Upper lobe of left lung (tissue), 6 donors: Measurements from ENCODE around the gene MX2. TPM values are rescaled to one million over a fixed set of nuclear protein-coding genes. Genes with fewer than 3 reads are reported as not detected.

ENCODE experiments used
- ATAC-seq, 2 donors: fragments of 200-7000 bp; cut with Tn5 transposase; one replicate each; pipeline ENCODE4 v1.9.1; 2022; ENCODE audit warnings: mild to moderate bottlenecking in 2 of 2, moderate library complexity in 2 of 2; ENCODE audit not compliant: low FRiP score in 2 of 2
- DNase-seq, 2 donors: peaks; one replicate each; pipeline ENCODE4 v3.0.0-alpha.2; 2019 to 2020
- H3K27ac ChIP-seq, 4 donors: fragments of 200-600 bp; sonication (generic); one replicate each; pipeline ENCODE4 v1.5.1; 2016 to 2019
- H3K27me3 ChIP-seq, 4 donors: fragments of 200-600 bp; sonication (generic); one replicate each; pipeline ENCODE4 v1.5.1; 2017 to 2019
- H3K36me3 ChIP-seq, 4 donors: fragments of 200-600 bp; sonication (generic); one replicate each; pipeline ENCODE4 v1.5.1; 2016 to 2019
- H3K4me1 ChIP-seq, 4 donors: fragments of 200-600 bp; sonication (generic); one replicate each; pipeline ENCODE4 v1.5.1; 2018 to 2019
- H3K4me3 ChIP-seq, 4 donors: fragments of 200-600 bp; sonication (generic); one replicate each; pipeline ENCODE4 v1.5.1; 2017 to 2019; ENCODE audit warnings: mild to moderate bottlenecking in 2 of 4, moderate library complexity in 1 of 4
- H3K9me3 ChIP-seq, 4 donors: fragments of 200-600 bp; sonication (generic); one replicate each; pipeline ENCODE4 v1.5.1; 2018 to 2019
- CTCF ChIP-seq, 6 experiments: fragments of 450-650 bp in 4 of 6; fragments of 200-600 bp in 2 of 6; sonication (generic) in 2 of 6; IDR thresholded peaks; one replicate each; pipeline ENCODE4 v1.5.1; 2016 to 2019; ENCODE audit warnings: antibody characterized with exemption in 6 of 6
- EP300 ChIP-seq, 4 donors: sonication (generic); formaldehyde crosslinking; IDR thresholded peaks; one replicate each; pipeline ENCODE4 v1.5.1; 2017; ENCODE audit warnings: antibody characterized with exemption in 4 of 4, control low read depth in 2 of 4
- POLR2A ChIP-seq, 4 donors: fragments of 450-650 bp; IDR thresholded peaks; one replicate each; pipeline ENCODE4 v1.5.1; 2016 to 2017; ENCODE audit warnings: antibody characterized with exemption in 4 of 4, mild to moderate bottlenecking in 2 of 4
- POLR2AphosphoS5 ChIP-seq, 2 donors: sonication (generic); formaldehyde crosslinking; IDR thresholded peaks; one replicate each; pipeline ENCODE4 v1.5.1; 2017; ENCODE audit warnings: antibody characterized with exemption in 2 of 2
- WGBS, 2 donors: methylation state at CpG; one replicate each; pipeline ENCODE4 v1.1.5; 2017 to 2018; 5-methylcytosine and 5-hydroxymethylcytosine counted together
- total RNA-seq, 6 donors: library from RNA; depleted of rRNA in 4 of 6; stranded (reverse); fragments of >200 nt in 4 of 6; gene quantifications; one replicate each; pipeline versions ENCODE4 v1.1.0 to v1.2.1, GENCODE V29; 2016 to 2021
- donor health status: DM: no; HTN: no; CAD: no; lungs with moderate emphysema.
- donor health status: DM: no; HTN: yes; CAD: no; lungs with severe emphysema.

Gene MX2
- total RNA-seq, 6 donors from 2014 or later = 5.8 to 37.2 (median 25.8) TPM

DNA sequence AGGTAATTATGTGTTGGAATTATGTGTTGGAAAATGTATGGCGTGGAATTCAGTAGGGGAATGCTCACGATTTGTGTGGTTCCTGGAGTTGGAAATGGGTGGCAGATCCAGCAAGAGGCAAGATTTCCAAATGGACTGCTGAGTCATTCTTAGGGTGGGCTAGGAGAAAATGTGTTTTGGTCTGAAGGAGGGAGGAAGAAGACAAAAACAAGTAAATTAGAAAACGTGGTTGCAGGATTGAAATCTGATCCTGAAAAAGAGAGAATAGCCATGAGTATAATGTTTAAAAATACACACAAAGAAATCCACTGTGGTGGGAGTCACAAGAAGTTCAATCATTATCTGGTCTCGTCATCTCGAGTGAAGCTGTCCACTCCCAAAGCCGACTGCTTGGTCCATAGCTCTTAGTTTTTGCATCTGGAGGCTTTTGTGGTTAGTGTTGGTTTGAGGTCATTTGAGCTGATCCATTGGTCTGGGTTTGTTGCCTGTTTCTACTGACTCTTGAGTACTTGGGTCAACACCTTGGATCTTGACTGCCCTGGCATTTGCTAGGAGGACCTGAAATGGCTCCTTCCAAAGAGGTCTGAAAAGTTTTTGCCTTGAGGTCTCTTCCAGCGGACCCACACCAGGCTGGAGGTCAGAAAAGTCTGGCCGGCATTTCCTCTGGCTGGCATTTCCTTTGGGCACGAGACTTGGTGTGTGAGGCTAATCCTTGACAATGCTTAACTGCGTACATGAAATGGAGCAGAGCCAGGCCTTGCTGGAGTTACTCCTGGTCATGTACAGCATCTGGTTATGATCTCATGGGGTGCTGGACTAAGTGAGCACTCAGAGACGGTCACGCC lies 9.2 kb downstream of the MX2 start:
- no peak overlapping the region for H3K4me3 ChIP-seq
- H3K9me3 ChIP-seq = no peaks in the 10 kb centered on the region
- no peak for TF ChIP-seq EP300 (IDR thresholded peaks at IDR 0.05)
- no peak for TF ChIP-seq CTCF (IDR thresholded peaks at IDR 0.05)
- TF ChIP-seq POLR2AphosphoS5 (IDR thresholded peaks at IDR 0.05) = no peak
- TF ChIP-seq POLR2A (IDR thresholded peaks at IDR 0.05) = no peak
- no peak for ATAC-seq
- no peak for DNase-seq
- H3K27ac ChIP-seq = no peak overlapping the region
- H3K4me1 ChIP-seq = peaks cover 4 to 27% (median 7%) of the 10 kb centered on the region in 4 donors
- no peaks in the 10 kb centered on the region for H3K27me3 ChIP-seq
- WGBS, 2 donors = 75 to 81% methylated on average over 9 to 12 of the region's 12 CpGs
- no peaks in the 10 kb centered on the region for H3K36me3 ChIP-seq

DNA sequence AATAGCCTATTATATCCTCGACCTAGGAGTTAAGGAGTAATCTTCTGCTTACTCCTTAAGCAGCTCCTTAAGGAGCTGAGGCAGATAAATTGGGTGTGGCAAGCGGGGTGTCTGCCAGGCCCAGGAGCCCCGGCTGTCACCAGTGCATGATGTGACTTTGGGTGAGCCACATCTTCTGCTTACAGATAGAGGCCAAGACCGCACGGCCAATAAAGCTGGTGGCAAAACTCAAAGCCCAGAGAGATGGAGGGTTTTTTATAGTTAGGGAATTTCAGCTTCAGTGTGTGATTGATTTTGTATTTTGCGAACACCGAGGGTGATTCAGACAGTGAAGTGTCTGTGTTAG lies 9.8 kb downstream of the MX2 start:
- peaks cover 0 to 3% (median 0%) of the 10 kb centered on the region in 4 donors for H3K36me3 ChIP-seq
- 88 to 92% methylated on average over 6 to 7 of the region's 7 CpGs for WGBS, 2 donors
- TF ChIP-seq POLR2AphosphoS5 (IDR thresholded peaks at IDR 0.05) (no peak), POLR2A (IDR thresholded peaks at IDR 0.05) (no peak), CTCF (IDR thresholded peaks at IDR 0.05) (no peak), EP300 (IDR thresholded peaks at IDR 0.05) (no peak)
- DNase-seq (no peak), ATAC-seq (no peak)
- no peak overlapping the region for H3K4me3 ChIP-seq
- no peaks in the 10 kb centered on the region for H3K9me3 ChIP-seq
- no peaks in the 10 kb centered on the region for H3K27me3 ChIP-seq
- H3K27ac ChIP-seq = no peak overlapping the region
- peaks cover 4 to 27% (median 7%) of the 10 kb centered on the region in 4 donors for H3K4me1 ChIP-seq

- DNase-seq = no peak
- Histone ChIP-seq H3K4me3 (no peak overlapping the region), H3K4me1 (peaks cover 4 to 20% (median 5%) of the 10 kb centered on the region in 4 donors), H3K27ac (no peak overlapping the region), H3K36me3 (peaks cover 0 to 17% (median 11%) of the 10 kb centered on the region in 4 donors), H3K9me3 (no peaks in the 10 kb centered on the region), H3K27me3 (no peaks in the 10 kb centered on the region)
- WGBS, 2 donors = 51 to 66% methylated on average over 2 to 4 of the region's 4 CpGs
- no peak for ATAC-seq
- TF ChIP-seq EP300 (IDR thresholded peaks at IDR 0.05) (no peak), POLR2AphosphoS5 (IDR thresholded peaks at IDR 0.05) (no peak), POLR2A (IDR thresholded peaks at IDR 0.05) (no peak), CTCF (IDR thresholded peaks at IDR 0.05) (no peak)
These were observed 11.4 kb downstream of the MX2 start for GRCh38 chr21:41373253-41373652.

DNA sequence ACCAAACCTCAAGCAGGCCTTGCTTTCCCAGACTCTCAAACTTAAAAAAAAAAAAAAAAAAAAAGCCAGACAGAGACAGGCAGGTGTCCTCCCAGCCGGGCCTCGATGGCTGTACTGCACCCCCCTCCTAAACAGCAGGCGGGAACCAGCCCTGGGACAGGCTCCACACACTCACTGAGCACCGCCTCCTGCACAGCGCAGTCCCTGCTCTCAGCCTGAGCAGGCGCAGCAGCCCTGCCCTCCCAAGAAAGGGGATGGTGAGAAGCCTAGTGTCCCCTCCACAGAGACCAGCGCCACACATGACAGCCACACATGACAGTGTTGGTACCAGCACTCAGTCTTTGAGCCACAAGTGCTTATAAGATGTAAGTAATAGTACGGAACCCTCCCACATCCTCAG lies 11.9 kb downstream of the MX2 start:
- ATAC-seq (no peak), DNase-seq (no peak)
- Histone ChIP-seq H3K4me1 (peaks cover 4 to 16% (median 5%) of the 10 kb centered on the region in 4 donors), H3K9me3 (no peaks in the 10 kb centered on the region), H3K36me3 (peaks cover 0 to 19% (median 15%) of the 10 kb centered on the region in 4 donors), H3K27me3 (no peaks in the 10 kb centered on the region), H3K4me3 (no peak overlapping the region), H3K27ac (no peak overlapping the region)
- 93 to 96% methylated on average over 8 of the region's 8 CpGs for WGBS, 2 donors
- TF ChIP-seq EP300 (IDR thresholded peaks at IDR 0.05) (no peak), POLR2AphosphoS5 (IDR thresholded peaks at IDR 0.05) (no peak), POLR2A (IDR thresholded peaks at IDR 0.05) (no peak), CTCF (IDR thresholded peaks at IDR 0.05) (no peak)
